ENCODE measurements around the gene FAM185A. TPM values are rescaled to one million over a fixed set of nuclear protein-coding genes. Genes with fewer than 3 reads are reported as not detected.

The FAM185A gene
- total and polyA plus RNA-seq, 2 of the 4 experiments (the other 2 are of a cell fraction) = 3.6 to 4.3 TPM

DNA sequence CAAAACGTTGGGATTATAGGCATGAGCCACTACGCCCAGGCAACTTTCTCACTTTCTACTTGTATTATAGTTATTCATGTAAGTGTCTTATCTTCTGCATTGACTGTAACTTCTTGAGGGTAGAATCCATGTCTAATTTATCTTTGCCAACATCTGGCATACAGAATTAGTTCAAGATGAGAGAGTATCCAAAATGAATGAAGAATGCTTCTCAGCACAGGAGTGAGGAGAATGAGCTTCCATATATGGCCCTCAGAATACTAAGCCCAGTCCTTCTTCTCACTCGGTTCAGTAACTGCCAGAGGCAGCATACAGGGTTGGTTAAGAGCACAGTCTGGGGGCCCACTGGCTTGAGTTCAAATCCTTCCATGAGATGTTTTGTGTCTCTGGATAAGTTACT lies 89.0 kb downstream of the FAM185A start:
- H3K23ac ChIP-seq (ENCODE audit: low read depth, low read length) = no peak overlapping the region
- no peak overlapping the region for H3K56ac ChIP-seq (ENCODE audit: extremely low read depth, insufficient read depth, low read length)
- no peaks in the 10 kb centered on the region for H4K20me1 ChIP-seq (ENCODE audit: insufficient read depth, low read length)
- peak overlapping the region; percentile 68 for H2BK120ac ChIP-seq (ENCODE audit: low read depth, low read length)
- CTCF ChIA-PET = no interaction called here
- H2AFZ ChIP-seq (replicated peaks; ENCODE audit: low read length, poor library complexity) = no peak overlapping the region
- H2AK9ac ChIP-seq (replicated peaks; ENCODE audit: low read depth, low read length, poor library complexity) = no peak overlapping the region
- POLR2A ChIA-PET (ENCODE audit: unreplicated experiment) = no interaction called here
- H4K91ac ChIP-seq (ENCODE audit: insufficient read depth, low read depth, low read length) = peak overlapping the region; percentile 62
- peak overlapping the region; percentile 84 for H3K18ac ChIP-seq (ENCODE audit: low read depth, low read length)
- H2AK5ac ChIP-seq (ENCODE audit: low read depth, low read length) = peak overlapping the region; percentile 81
- WGBS, 2 experiments (ENCODE audit: extremely low coverage in 2 of 2, insufficient read length in 1 of 2) = no CpG with 5 or more reads among the region's 3 CpGs
- ATAC-seq (ENCODE audit: low read depth) (no peak), DNase-seq (no peak)
- no peak overlapping the region for H3K9ac ChIP-seq (ENCODE audit: low read depth, low read length)
- H3K4ac ChIP-seq (ENCODE audit: low read depth, low read length) = peak overlapping the region; percentile 83
- no peaks in the 10 kb centered on the region; a peak in 1 of 4 replicates for H3K79me1 ChIP-seq (ENCODE audit: low read depth in 1 of 2, low read length in 2 of 2)
- BruUV-seq (replicated peaks) = no TSS peak
- H4K5ac ChIP-seq (ENCODE audit: low read depth, low read length) = no peak overlapping the region; the same call in 1 of the 2 replicates
- H3K14ac ChIP-seq (replicated peaks; ENCODE audit: low read depth, low read length) = peak overlapping the region; percentile 43
- H2BK5ac ChIP-seq (ENCODE audit: low read depth, low read length, poor library complexity, severe bottlenecking) = no peak overlapping the region
- no peaks in the 10 kb centered on the region for H3K9me3 ChIP-seq (ENCODE audit: control insufficient read depth, insufficient read depth, low read length)
- peaks cover 10% of the 10 kb centered on the region for H3K4me1 ChIP-seq (ENCODE audit: control insufficient read depth, insufficient read depth, low read length)
- no peaks in the 10 kb centered on the region for H3K36me3 ChIP-seq (ENCODE audit: control insufficient read depth, insufficient read depth, low read length)
- dilution Hi-C loops (cut with HindIII; ENCODE audit: low sequenced_read_pairs, unreplicated experiment) (no loop called here), intact Hi-C loops (cut with micrococcal nuclease) (loop anchor here (2.0 kb wide), 1 partner anchor 75 kb away; the partner anchor contains the start of gene LRRC17), in situ Hi-C loops (cut with MboI; ENCODE audit: low sequenced_read_pairs) (no loop called here)
- no peak overlapping the region for H3K4me3 ChIP-seq (ENCODE audit: insufficient read depth, low read depth, low read length)
- H3K27me3 ChIP-seq (ENCODE audit: control insufficient read depth, insufficient read depth, low read length) = no peaks in the 10 kb centered on the region
- H2BK20ac ChIP-seq (ENCODE audit: low read depth, low read length) = peak overlapping the region; percentile 85
- H3K9me1 ChIP-seq (ENCODE audit: insufficient read depth, low read length) = no peaks in the 10 kb centered on the region
- no peak overlapping the region for H3K27ac ChIP-seq (ENCODE audit: insufficient read depth, low read length)
- peak overlapping the region in 1 of 2 experiments; percentile 42; a peak in 1 of 4 replicates for H4K8ac ChIP-seq (ENCODE audit: low read depth in 2 of 2, low read length in 2 of 2)
- H2BK15ac ChIP-seq (ENCODE audit: low read depth, low read length) = peak overlapping the region; percentile 48; the same call in 1 of the 3 replicates
- TF ChIP-seq RAD21 (IDR thresholded peaks at IDR 0.05; ENCODE audit: low read length) (no peak), BHLHE40 (IDR thresholded peaks at IDR 0.05; ENCODE audit: low read depth, low read length) (no peak), RCOR1 (IDR thresholded peaks at IDR 0.05; ENCODE audit: insufficient replicate concordance, low read length) (no peak), SMC3 (IDR thresholded peaks at IDR 0.05; ENCODE audit: low read depth, low read length) (no peak), POLR2A (IDR thresholded peaks at IDR 0.05; ENCODE audit: low read depth, low read length) (no peak), CEBPB (IDR thresholded peaks at IDR 0.05; ENCODE audit: low read depth, low read length) (no peak), NFE2L2 (IDR thresholded peaks at IDR 0.05; ENCODE audit: low read depth, low read length) (no peak), RFX5 (IDR thresholded peaks at IDR 0.05; ENCODE audit: low read depth, low read length) (no peak), ELK1 (IDR thresholded peaks at IDR 0.05; ENCODE audit: borderline replicate concordance, low read depth, low read length) (no peak), MAZ (IDR thresholded peaks at IDR 0.05; ENCODE audit: borderline replicate concordance, low read depth, low read length) (no peak), CHD1 (IDR thresholded peaks at IDR 0.05; ENCODE audit: low read depth, low read length) (no peak), FOS (IDR thresholded peaks at IDR 0.05; ENCODE audit: low read depth, low read length) (no peak), MAFK (IDR thresholded peaks at IDR 0.05; ENCODE audit: low read depth, low read length) (no peak), MXI1 (IDR thresholded peaks at IDR 0.05; ENCODE audit: borderline replicate concordance, low read depth, low read length) (no peak)
- TF ChIP-seq, protein P1, sequence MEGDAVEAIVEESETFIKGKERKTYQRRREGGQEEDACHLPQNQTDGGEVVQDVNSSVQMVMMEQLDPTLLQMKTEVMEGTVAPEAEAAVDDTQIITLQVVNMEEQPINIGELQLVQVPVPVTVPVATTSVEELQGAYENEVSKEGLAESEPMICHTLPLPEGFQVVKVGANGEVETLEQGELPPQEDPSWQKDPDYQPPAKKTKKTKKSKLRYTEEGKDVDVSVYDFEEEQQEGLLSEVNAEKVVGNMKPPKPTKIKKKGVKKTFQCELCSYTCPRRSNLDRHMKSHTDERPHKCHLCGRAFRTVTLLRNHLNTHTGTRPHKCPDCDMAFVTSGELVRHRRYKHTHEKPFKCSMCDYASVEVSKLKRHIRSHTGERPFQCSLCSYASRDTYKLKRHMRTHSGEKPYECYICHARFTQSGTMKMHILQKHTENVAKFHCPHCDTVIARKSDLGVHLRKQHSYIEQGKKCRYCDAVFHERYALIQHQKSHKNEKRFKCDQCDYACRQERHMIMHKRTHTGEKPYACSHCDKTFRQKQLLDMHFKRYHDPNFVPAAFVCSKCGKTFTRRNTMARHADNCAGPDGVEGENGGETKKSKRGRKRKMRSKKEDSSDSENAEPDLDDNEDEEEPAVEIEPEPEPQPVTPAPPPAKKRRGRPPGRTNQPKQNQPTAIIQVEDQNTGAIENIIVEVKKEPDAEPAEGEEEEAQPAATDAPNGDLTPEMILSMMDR (conservative IDR thresholded peaks at IDR 0.05; ENCODE audit: low read depth, low read length) = no peak
- TF ChIP-seq, protein P2, sequence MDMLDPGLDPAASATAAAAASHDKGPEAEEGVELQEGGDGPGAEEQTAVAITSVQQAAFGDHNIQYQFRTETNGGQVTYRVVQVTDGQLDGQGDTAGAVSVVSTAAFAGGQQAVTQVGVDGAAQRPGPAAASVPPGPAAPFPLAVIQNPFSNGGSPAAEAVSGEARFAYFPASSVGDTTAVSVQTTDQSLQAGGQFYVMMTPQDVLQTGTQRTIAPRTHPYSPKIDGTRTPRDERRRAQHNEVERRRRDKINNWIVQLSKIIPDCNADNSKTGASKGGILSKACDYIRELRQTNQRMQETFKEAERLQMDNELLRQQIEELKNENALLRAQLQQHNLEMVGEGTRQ (IDR thresholded peaks at IDR 0.05; ENCODE audit: low read depth, low read length) = no peak
- H3K4me2 ChIP-seq (ENCODE audit: low read depth, low read length) = no peak overlapping the region
